OCI-LY3 (cell line): Measurements from ENCODE around the gene NKIRAS2.

Source experiments
- EZH2phosphoT487 ChIP-seq: fragments of 200-600 bp; shearing (Covaris generic); IDR thresholded peaks from 2 replicates; pipeline ENCODE4 v1.6.1; 2018; ENCODE audit warnings: antibody characterized with exemption, mixed run types, low read depth
- TF ChIP-seq, protein P1 (sequence below): fragments of 200-600, 300-600 bp; sonication (generic); IDR thresholded peaks from 2 replicates; pipeline ENCODE4 v1.5.1; 2014; ENCODE audit warnings: antibody characterized with exemption, low read length, low read depth

DNA sequence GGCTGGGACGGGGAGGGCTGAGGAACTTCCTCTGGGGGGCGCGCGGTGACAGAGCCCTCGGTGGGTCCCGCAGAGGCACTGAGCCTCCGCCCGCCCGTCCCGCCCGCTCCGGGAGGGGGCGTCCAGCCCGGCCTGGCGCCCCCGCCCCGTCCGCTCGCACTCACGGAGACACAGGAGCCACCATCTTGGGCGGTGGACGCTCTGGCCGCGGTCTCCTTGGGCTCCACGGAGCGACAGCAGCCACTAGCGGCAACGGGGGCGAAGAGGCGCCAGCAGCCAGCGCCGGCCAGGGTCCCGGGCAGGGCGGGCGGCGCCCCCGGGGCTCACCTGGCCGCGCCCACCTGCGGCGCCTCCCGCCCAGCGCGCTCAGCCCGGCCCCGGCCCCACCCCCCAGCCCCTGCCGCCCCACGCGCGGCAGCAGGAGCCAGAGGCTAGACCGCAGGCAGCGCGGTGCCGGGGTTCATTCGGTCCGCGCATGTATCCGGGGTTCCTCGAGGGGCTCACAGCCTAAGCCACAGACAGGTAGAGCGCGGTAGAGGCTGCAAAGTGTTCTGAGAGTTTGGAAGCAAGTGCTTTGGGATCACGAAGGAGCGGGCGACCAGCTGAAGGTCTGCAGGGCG, 30.6 kb downstream of the NKIRAS2 start, which contains the start of gene C17orf113:
- TF ChIP-seq, protein P1, sequence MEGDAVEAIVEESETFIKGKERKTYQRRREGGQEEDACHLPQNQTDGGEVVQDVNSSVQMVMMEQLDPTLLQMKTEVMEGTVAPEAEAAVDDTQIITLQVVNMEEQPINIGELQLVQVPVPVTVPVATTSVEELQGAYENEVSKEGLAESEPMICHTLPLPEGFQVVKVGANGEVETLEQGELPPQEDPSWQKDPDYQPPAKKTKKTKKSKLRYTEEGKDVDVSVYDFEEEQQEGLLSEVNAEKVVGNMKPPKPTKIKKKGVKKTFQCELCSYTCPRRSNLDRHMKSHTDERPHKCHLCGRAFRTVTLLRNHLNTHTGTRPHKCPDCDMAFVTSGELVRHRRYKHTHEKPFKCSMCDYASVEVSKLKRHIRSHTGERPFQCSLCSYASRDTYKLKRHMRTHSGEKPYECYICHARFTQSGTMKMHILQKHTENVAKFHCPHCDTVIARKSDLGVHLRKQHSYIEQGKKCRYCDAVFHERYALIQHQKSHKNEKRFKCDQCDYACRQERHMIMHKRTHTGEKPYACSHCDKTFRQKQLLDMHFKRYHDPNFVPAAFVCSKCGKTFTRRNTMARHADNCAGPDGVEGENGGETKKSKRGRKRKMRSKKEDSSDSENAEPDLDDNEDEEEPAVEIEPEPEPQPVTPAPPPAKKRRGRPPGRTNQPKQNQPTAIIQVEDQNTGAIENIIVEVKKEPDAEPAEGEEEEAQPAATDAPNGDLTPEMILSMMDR = no peak
- no peak for TF ChIP-seq EZH2phosphoT487
